ENCODE measurements around the gene FMO1. TPM values are rescaled to one million over a fixed set of nuclear protein-coding genes. Genes with fewer than 3 reads are reported as not detected.
A peak's percentile ranks its signal among the peaks of the same experiment; 100 is the strongest.

The FMO1 gene
- total and polyA plus RNA-seq, 2 of the 8 experiments (the other 6 are each of a cell fraction or from before 2014, with no cell fraction given): 0.11 TPM; not detected in 1

GRCh38 chr1:171257607-171258076 lies 9.3 kb downstream of the FMO1 start:
- POLR2A ChIA-PET (ENCODE audit: partially characterized antibody): interaction anchor here (1.1 kb wide), 1 partner anchor 40 kb away, joined by 5 read pairs; no protein-coding TSS in a partner anchor
- Histone ChIP-seq H3K23ac (ENCODE audit: insufficient read length) (no peak overlapping the region), H3K27ac (ENCODE audit: low read depth, low read length) (no peak overlapping the region), H3K4ac (replicated peaks; ENCODE audit: insufficient read length, low read depth, low read length) (peak overlapping the region; percentile 27), H3K4me3 (ENCODE audit: extremely low read depth in 1 of 4, insufficient read depth in 2 of 4, low read depth in 3 of 4, low read length in 4 of 4) (no peak overlapping the region), H3K14ac (ENCODE audit: insufficient read length) (no peak overlapping the region), H3K4me2 (ENCODE audit: insufficient read depth in 1 of 2, low read depth in 2 of 2, low read length in 2 of 2) (no peak overlapping the region), H3K36me3 (ENCODE audit: control insufficient read depth in 2 of 4, insufficient read depth in 4 of 4, low read length in 3 of 4) (no peaks in the 10 kb centered on the region), H3K79me2 (ENCODE audit: control insufficient read depth in 1 of 2, insufficient read depth in 2 of 2, low read length in 2 of 2) (no peaks in the 10 kb centered on the region), H2AFZ (ENCODE audit: low read length) (no peak overlapping the region), H3K9me3 (ENCODE audit: insufficient read depth in 2 of 2, low read depth in 1 of 2, low read length in 1 of 2) (no peaks in the 10 kb centered on the region), H2BK5ac (ENCODE audit: low read depth, low read length) (peak overlapping the region; percentile 14; the same call in 1 of the 2 replicates), H4K8ac (ENCODE audit: extremely low read depth, insufficient read depth, low read length) (no peak overlapping the region), H2BK15ac (ENCODE audit: low read length) (no peak overlapping the region), H2BK20ac (ENCODE audit: low read length) (peak overlapping the region; percentile 51; the same call in 1 of the 2 replicates), H4K91ac (replicated peaks; ENCODE audit: insufficient read length, low read length) (peak overlapping the region; percentile 61), H3K79me1 (ENCODE audit: low read depth, low read length) (no peaks in the 10 kb centered on the region), H3K56ac (replicated peaks; ENCODE audit: insufficient read length, low read depth, low read length) (no peak overlapping the region), H3K4me1 (replicated peaks in 1 of 4; ENCODE audit: control insufficient read depth in 3 of 4, insufficient read depth in 4 of 4, low read length in 3 of 4) (peaks cover 9 to 16% (median 14%) of the 10 kb centered on the region in 4 experiments), H4K5ac (ENCODE audit: insufficient read length, low read depth, low read length) (no peak overlapping the region), H3K27me3 (replicated peaks in 1 of 4; ENCODE audit: control insufficient read depth in 3 of 4, extremely low read depth in 1 of 4, insufficient read depth in 3 of 4, low read length in 3 of 4) (no peaks in the 10 kb centered on the region), H2BK120ac (replicated peaks; ENCODE audit: low read depth, low read length) (peak overlapping the region; percentile 84), H2BK12ac (ENCODE audit: low read depth, low read length) (peak overlapping the region; percentile 70; the same call in 1 of the 2 replicates), H3K23me2 (ENCODE audit: low read depth, low read length) (no peaks in the 10 kb centered on the region), H3K18ac (ENCODE audit: extremely low read depth, low read length) (no peak overlapping the region), H3K9ac (replicated peaks in 1 of 4; ENCODE audit: extremely low read depth in 1 of 4, low read depth in 3 of 4, low read length in 3 of 4) (no peak overlapping the region), H4K20me1 (replicated peaks in 1 of 2; ENCODE audit: control insufficient read depth in 1 of 2, insufficient read depth in 2 of 2, low read length in 2 of 2) (no peaks in the 10 kb centered on the region), H2AK5ac (ENCODE audit: low read depth, low read length) (peak overlapping the region; percentile 24; the same call in 1 of the 2 replicates)
- 90% methylated on average over 5 of the region's 5 CpGs; no CpG with 5 or more reads in 1 of the 2 experiments for WGBS, 2 experiments (ENCODE audit: extremely low coverage in 1 of 2, insufficient coverage in 1 of 2, insufficient read length in 1 of 2, insufficient replicate concordance in 2 of 2, low coverage in 1 of 2, low lambda C conversion rate in 2 of 2, missing lambda C conversion rate in 1 of 2)
- no peak for TF ChIP-seq HDAC6 (IDR thresholded peaks at IDR 0.05; ENCODE audit: low read depth, low read length)
- DNase-seq (ENCODE audit: low read depth in 1 of 2, low spot score in 2 of 2): no peak
- no peak for FAIRE-seq
- CTCF ChIA-PET (ENCODE audit: partially characterized antibody): interaction anchor here (0.6 to 11.5 kb wide), 10 partner anchors 11 to 235 kb away, joined by 3 to 78 read pairs (median 4); partner anchors contain the start of genes FMO1 and FMO4

Data from H1 (cell line).